NCI-H128 (cell line): ENCODE data around the gene KLF15.

Experiments used
- DNase-seq: peaks from one replicate; lab custom pipeline; 2025; ENCODE audit not compliant: unreplicated experiment; lab: John Stamatoyannopoulos, UW

KLF15 gene

GRCh38 chr3:126322181-126322967 lies 34.8 kb downstream of the KLF15 start:
- no peak for DNase-seq

GRCh38 chr3:126321490-126321889 lies 35.7 kb downstream of the KLF15 start:
- no peak for DNase-seq

- DNase-seq = no peak
These were observed 36.5 kb downstream of the KLF15 start for GRCh38 chr3:126320517-126321293.

GRCh38 chr3:126319701-126320295 lies 37.4 kb downstream of the KLF15 start:
- no peak for DNase-seq

GRCh38 chr3:126317029-126317996 lies 39.9 kb downstream of the KLF15 start:
- no peak for DNase-seq

GRCh38 chr3:126316501-126316939 lies 40.7 kb downstream of the KLF15 start:
- no peak for DNase-seq

- no peak for DNase-seq
These were observed 41.2 kb downstream of the KLF15 start for GRCh38 chr3:126316031-126316461.

- no peak for DNase-seq
These were observed 42.2 kb downstream of the KLF15 start for GRCh38 chr3:126314790-126315658.

GRCh38 chr3:126314305-126314789 lies 42.9 kb downstream of the KLF15 start:
- DNase-seq = no peak

GRCh38 chr3:126313580-126314304 lies 43.5 kb downstream of the KLF15 start:
- DNase-seq = no peak

- no peak for DNase-seq
These were observed 44.0 kb downstream of the KLF15 start for GRCh38 chr3:126313166-126313565.

- DNase-seq = no peak
These were observed 44.9 kb downstream of the KLF15 start for GRCh38 chr3:126312341-126312740.

- DNase-seq = no peak
These were observed 45.8 kb downstream of the KLF15 start for GRCh38 chr3:126311338-126311978.

GRCh38 chr3:126310816-126311215 lies 46.4 kb downstream of the KLF15 start:
- DNase-seq = no peak

GRCh38 chr3:126309861-126310655 lies 47.1 kb downstream of the KLF15 start:
- no peak for DNase-seq

- DNase-seq = no peak
These were observed 48.0 kb downstream of the KLF15 start for GRCh38 chr3:126309165-126309564.

- DNase-seq = no peak
These were observed 48.6 kb downstream of the KLF15 start for GRCh38 chr3:126308394-126309125.
